Epithelial cell of proximal tubule (primary cell): Measurements from ENCODE around the gene RBP3. TPM values are rescaled to one million over a fixed set of nuclear protein-coding genes. Genes with fewer than 3 reads are reported as not detected.

Experiments used
- DNase-seq: peaks from one replicate; pipeline ENCODE4 v3.0.0-alpha.2; 2011; ENCODE audit warnings: low read depth
- H3K4me3 ChIP-seq: 2 replicates; pipeline ENCODE4 v1.5.1; 2011; ENCODE audit warnings: low read depth, mild to moderate bottlenecking, low read length
- total RNA-seq: library from RNA; depleted of rRNA; stranded (reverse); fragments of >200 nt; gene quantifications from 2 replicates; pipeline ENCODE4 v1.2.3, GENCODE V29; 2015
- TF ChIP-seq, protein P1 (sequence below): conservative IDR thresholded peaks from 2 replicates; pipeline ENCODE4 v1.5.1; 2012; ENCODE audit warnings: low read depth, mild to moderate bottlenecking, low read length

RBP3 gene
- total RNA-seq, 1 donor from 2014 or later = not detected

DNA sequence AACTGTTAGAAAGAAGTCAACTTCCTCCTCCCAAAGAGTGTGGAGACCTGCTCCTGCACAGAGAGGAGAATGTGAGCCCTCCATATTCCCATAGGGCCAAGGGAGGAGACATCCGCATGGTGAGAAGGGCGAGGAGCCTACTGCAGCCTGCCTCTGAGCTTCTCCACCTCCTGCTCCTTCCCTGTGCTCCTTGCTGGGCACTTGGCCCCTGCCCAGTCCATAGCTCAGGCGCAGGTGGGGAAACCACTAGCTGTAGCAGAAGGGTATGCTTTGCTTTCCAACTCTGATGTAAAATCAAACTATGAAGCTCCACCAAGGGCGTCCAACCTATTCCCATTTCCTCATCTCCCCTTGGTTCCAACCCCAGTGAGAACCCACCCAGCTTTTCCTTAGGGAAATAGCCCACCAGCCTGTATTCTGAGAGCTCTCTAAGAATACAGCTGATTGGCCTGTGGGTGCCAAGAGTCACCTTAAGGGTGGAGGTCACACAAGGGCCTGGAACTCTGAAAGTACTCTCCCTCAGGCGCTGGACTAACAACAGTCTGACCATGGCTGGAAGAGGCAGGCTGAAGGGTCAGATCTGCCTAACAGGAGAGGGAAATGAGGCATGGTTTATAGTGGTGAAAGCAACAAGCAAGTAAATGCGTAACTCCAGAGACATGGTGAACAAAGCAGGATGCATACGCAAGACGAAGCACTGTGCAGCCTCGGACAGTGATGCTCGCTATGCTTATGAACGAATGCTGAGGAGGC is 22.0 kb downstream of the RBP3 start:
- no peak for DNase-seq
- H3K4me3 ChIP-seq = no peak overlapping the region
- TF ChIP-seq, protein P1, sequence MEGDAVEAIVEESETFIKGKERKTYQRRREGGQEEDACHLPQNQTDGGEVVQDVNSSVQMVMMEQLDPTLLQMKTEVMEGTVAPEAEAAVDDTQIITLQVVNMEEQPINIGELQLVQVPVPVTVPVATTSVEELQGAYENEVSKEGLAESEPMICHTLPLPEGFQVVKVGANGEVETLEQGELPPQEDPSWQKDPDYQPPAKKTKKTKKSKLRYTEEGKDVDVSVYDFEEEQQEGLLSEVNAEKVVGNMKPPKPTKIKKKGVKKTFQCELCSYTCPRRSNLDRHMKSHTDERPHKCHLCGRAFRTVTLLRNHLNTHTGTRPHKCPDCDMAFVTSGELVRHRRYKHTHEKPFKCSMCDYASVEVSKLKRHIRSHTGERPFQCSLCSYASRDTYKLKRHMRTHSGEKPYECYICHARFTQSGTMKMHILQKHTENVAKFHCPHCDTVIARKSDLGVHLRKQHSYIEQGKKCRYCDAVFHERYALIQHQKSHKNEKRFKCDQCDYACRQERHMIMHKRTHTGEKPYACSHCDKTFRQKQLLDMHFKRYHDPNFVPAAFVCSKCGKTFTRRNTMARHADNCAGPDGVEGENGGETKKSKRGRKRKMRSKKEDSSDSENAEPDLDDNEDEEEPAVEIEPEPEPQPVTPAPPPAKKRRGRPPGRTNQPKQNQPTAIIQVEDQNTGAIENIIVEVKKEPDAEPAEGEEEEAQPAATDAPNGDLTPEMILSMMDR = no peak

DNA sequence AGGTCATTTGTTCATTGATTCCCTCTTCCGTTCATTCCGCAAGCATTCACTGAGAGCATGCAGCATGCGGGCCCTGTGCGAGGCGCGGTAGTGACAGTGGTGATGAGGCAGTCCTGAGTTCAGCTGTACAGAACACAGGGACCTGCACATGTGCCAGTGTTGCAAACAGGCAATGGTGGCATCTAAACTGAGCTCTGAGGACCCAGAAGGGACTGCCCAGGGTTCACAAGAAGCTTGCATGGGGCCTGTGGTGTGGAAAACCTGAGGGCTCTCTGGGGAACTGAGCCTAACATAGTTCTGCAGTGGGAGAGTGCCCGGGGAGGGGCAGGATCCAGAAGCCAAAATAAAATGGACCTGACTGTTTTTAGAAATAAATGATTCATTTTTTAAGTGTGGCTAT is 22.7 kb downstream of the RBP3 start:
- no peak for DNase-seq
- no peak overlapping the region for H3K4me3 ChIP-seq
- TF ChIP-seq, protein P1 = no peak

- no peak for DNase-seq
- TF ChIP-seq, protein P1 = no peak
- H3K4me3 ChIP-seq = no peak overlapping the region
Observed at GRCh38 chr10:47371629-47372485, 23.7 kb downstream of the RBP3 start.

DNA sequence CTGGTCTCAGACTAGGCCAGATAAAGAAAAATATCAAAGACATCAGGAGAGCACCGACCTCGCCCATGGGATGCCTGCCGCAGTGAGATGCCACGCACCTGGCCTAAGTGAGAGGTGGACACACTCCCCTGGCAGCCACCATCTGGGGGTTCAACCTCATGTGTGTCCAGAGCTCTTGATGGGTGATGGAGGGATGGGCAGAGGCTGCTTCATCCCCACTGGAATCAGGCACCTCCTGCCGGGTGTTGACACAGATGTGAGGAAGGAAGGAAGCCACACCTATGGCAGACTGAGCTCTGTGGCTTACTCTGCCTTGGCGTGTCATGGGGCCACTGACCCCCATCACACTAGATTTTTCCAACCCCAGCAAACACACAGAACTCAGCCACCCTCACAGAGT is 24.6 kb downstream of the RBP3 start:
- no peak overlapping the region for H3K4me3 ChIP-seq
- DNase-seq = no peak
- TF ChIP-seq, protein P1 = no peak

DNA sequence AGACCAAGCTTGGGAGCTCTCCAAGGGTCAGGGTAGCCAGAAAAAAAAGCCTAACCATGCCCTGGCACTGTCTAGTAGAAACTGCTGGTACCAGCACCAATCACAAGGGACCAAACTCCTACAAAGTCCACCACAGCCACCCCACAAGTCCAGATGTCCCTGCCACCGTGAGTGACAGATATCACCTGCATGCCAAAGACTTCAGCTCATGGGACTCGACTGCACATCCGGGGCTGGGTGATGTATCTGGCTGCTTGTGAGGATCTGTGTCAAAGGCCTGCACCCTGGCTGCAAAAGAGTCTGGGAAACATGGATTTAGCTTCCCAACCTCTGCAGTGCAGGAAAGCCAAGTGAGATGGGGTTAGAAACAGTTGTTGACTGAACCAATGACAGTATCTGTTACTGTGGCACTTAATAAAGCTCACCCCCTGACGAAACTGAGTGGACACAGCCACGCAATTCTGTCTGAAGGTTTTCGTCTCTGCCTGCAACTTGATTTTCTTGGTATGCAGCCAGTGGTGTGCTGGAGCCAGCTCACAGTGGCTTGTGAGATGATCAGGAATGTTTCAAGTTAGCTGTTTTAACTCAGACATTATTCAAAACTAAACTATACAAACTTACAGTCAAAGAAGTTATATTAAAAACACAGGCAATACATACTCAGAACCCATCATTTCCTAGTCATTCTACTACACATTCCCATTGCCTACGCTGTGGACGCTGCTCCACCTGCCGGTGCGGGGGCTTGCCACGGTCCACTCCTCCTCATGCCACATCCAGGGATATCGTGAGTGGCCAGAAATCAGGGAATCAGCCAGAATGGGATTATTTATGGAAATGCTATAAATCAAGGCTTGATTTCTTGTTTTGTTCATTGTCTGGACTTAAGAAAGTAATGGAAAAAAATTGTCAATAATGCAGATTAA is 26.7 kb downstream of the RBP3 start:
- H3K4me3 ChIP-seq = no peak overlapping the region
- TF ChIP-seq, protein P1 = no peak
- DNase-seq = no peak

DNA sequence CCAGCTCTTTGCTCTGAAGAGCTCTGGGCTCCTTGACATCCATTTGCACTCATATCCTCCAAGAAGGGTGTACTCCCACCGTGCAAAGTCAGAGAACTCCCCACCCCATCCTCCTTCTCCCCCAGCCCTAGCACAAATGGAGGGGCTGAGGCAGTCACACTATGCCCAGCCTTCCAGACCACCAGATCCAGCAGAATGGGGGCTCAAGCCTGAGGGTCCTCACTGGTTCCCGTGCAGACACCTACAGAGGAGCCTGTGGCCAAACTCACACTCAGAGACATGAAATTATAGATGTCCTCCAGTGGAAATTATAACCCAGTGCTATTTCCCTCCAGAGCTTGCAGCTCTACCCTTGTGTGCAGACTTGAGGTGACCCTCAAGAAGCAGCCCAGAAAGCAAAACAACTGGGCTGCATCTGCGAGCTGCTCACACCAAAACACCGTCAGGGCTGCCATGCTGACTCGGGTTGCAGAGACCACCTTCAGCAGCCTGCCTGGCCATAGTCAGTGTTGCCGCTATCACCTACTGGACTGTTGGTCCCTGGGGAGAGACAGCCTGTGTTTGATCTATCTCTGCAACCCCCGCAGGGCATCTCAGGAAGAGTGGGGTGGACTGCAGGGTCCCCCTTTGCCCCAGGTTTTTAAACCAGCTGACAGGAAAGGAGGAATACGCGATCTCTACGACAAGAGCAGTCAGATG is 28.5 kb downstream of the RBP3 start:
- TF ChIP-seq, protein P1 = no peak
- no peak overlapping the region for H3K4me3 ChIP-seq
- no peak for DNase-seq
